22Rv1 (cell line): Measurements from ENCODE around the gene SIPA1L3.

Experiments used
- ZFX ChIP-seq: fragments of 450-650 bp; IDR thresholded peaks from 2 replicates; pipeline ENCODE4 v1.6.1; 2017; ENCODE audit warnings: antibody characterized with exemption, borderline replicate concordance
- TF ChIP-seq, protein P1 (sequence below): fragments of 450-650 bp; IDR thresholded peaks from 2 replicates; pipeline ENCODE4 v1.5.1; 2017; ENCODE audit warnings: mild to moderate bottlenecking

DNA sequence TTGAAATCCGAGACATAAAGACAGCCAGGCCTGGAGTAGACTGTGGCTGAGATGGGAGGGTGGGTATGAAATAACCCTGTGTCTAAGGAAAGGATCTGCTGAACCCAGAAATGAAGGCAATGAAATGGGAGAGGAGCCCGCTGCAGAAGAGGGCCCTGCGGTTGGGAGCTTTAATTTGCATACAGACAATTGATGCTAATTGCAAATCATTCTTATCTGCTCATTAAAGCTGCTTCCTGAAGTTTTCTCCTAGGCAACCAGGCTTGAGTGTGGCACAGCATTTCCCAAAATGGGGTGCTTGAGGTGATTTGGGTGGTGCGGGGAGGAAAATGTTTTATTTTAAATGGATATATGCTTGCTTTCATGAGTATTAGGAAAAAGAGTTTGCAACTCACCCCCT, 261.6 kb downstream of the SIPA1L3 start:
- TF ChIP-seq ZFX = no peak
- TF ChIP-seq, protein P1, sequence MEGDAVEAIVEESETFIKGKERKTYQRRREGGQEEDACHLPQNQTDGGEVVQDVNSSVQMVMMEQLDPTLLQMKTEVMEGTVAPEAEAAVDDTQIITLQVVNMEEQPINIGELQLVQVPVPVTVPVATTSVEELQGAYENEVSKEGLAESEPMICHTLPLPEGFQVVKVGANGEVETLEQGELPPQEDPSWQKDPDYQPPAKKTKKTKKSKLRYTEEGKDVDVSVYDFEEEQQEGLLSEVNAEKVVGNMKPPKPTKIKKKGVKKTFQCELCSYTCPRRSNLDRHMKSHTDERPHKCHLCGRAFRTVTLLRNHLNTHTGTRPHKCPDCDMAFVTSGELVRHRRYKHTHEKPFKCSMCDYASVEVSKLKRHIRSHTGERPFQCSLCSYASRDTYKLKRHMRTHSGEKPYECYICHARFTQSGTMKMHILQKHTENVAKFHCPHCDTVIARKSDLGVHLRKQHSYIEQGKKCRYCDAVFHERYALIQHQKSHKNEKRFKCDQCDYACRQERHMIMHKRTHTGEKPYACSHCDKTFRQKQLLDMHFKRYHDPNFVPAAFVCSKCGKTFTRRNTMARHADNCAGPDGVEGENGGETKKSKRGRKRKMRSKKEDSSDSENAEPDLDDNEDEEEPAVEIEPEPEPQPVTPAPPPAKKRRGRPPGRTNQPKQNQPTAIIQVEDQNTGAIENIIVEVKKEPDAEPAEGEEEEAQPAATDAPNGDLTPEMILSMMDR = no peak
